Measurements from ENCODE around the gene PPP6C. TPM values are rescaled to one million over a fixed set of nuclear protein-coding genes. Genes with fewer than 3 reads are reported as not detected.
"Not testable (repeated sequence)": the region's sequence is repeated elsewhere in the genome, so short reads cannot be mapped to it uniquely, and the experiment has no call there.

The PPP6C gene
- total RNA-seq, 1 donor from 2014 or later = 39.0 TPM

- DNase-seq (ENCODE audit: low read depth) = no peak
Observed at GRCh38 chr9:125183054-125183453, 6.5 kb downstream of the PPP6C start.

GRCh38 chr9:125181756-125182155, 7.8 kb downstream of the PPP6C start:
- not testable (repeated sequence) for DNase-seq (ENCODE audit: low read depth)

- no peak for DNase-seq (ENCODE audit: low read depth)
Observed at GRCh38 chr9:125180876-125181275, 8.7 kb downstream of the PPP6C start.

- DNase-seq (ENCODE audit: low read depth) = not testable (repeated sequence)
Observed at GRCh38 chr9:125179776-125180175, 9.8 kb downstream of the PPP6C start.

GRCh38 chr9:125177888-125178287, 11.7 kb downstream of the PPP6C start:
- DNase-seq (ENCODE audit: low read depth) = no peak

- no peak for DNase-seq (ENCODE audit: low read depth)
Observed at GRCh38 chr9:125176636-125177035, 13.0 kb downstream of the PPP6C start.

GRCh38 chr9:125172031-125172755, 17.4 kb downstream of the PPP6C start:
- no peak for DNase-seq (ENCODE audit: low read depth)

- DNase-seq (ENCODE audit: low read depth) = no peak
Observed at GRCh38 chr9:125169895-125170294, 19.7 kb downstream of the PPP6C start.

GRCh38 chr9:125166762-125167161, 22.8 kb downstream of the PPP6C start:
- no peak for DNase-seq (ENCODE audit: low read depth)

GRCh38 chr9:125162891-125163290, 26.7 kb downstream of the PPP6C start:
- DNase-seq (ENCODE audit: low read depth) = not testable (repeated sequence)

- DNase-seq (ENCODE audit: low read depth) = no peak
Observed at GRCh38 chr9:125161284-125161918, 28.2 kb downstream of the PPP6C start.

GRCh38 chr9:125160750-125161149, 28.9 kb downstream of the PPP6C start:
- DNase-seq (ENCODE audit: low read depth) = no peak

- no peak for DNase-seq (ENCODE audit: low read depth)
Observed at GRCh38 chr9:125156551-125156950, 33.1 kb downstream of the PPP6C start.

- peak; percentile 25 for DNase-seq (ENCODE audit: low read depth)
Observed at GRCh38 chr9:125153712-125154367, 35.8 kb downstream of the PPP6C start.

GRCh38 chr9:125151730-125152129, 37.9 kb downstream of the PPP6C start:
- no peak for DNase-seq (ENCODE audit: low read depth)

- no peak for DNase-seq (ENCODE audit: low read depth)
Observed at GRCh38 chr9:125150349-125151245, 39.0 kb downstream of the PPP6C start.

- DNase-seq (ENCODE audit: low read depth) = no peak
Observed at GRCh38 chr9:125147401-125147951, 42.1 kb downstream of the PPP6C start.

- DNase-seq (ENCODE audit: low read depth) = no peak
Observed at GRCh38 chr9:125146247-125146646, 43.4 kb downstream of the PPP6C start.

- no peak for DNase-seq (ENCODE audit: low read depth)
Observed at GRCh38 chr9:125145425-125145824, 44.2 kb downstream of the PPP6C start.

- DNase-seq (ENCODE audit: low read depth) = peak; percentile 99
Observed at GRCh38 chr9:125143377-125144090, 46.1 kb downstream of the PPP6C start, which contains the start of gene SCAI. TSS of gene SCAI (minus strand) at chr9:125143528. CDS start at chr9:125143437, 91 bp downstream.
